ENCODE measurements around the gene NBPF1. TPM values are rescaled to one million over a fixed set of nuclear protein-coding genes. Genes with fewer than 3 reads are reported as not detected.
A peak's percentile ranks its signal among the peaks of the same experiment; 100 is the strongest.
"Not testable (repeated sequence)": the region's sequence is repeated elsewhere in the genome, so short reads cannot be mapped to it uniquely, and the experiment has no call there.

The NBPF1 gene
- polyA plus RNA-seq, 1 experiment: 28.3 TPM

DNA sequence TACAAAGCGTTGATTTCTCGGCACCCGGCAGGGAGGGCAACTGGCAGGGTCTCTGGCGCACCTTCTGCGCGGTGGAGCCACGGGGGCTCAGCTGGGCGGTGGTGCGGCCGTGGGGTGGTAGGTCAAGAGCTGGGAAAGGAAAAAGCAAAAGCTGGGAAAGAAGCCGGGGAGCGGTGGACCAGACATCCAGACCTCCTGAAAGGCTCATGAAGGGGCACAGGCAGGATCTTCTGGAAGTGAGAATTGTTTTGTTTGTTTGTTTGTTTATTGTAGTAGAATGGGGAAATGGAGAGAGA, 92.1 kb downstream of the NBPF1 start:
- ChIA-PET CTCF (no interaction called here), POLR2A (no interaction called here)
- no peaks in the 10 kb centered on the region for H3K36me3 ChIP-seq (ENCODE audit: control insufficient read depth, insufficient read depth, low read length)
- no peak for DNase-seq (ENCODE audit: low read depth)
- peaks cover 5% of the 10 kb centered on the region for H3K27me3 ChIP-seq (ENCODE audit: control insufficient read depth, insufficient read depth, low read length)
- TF ChIP-seq, protein P1, sequence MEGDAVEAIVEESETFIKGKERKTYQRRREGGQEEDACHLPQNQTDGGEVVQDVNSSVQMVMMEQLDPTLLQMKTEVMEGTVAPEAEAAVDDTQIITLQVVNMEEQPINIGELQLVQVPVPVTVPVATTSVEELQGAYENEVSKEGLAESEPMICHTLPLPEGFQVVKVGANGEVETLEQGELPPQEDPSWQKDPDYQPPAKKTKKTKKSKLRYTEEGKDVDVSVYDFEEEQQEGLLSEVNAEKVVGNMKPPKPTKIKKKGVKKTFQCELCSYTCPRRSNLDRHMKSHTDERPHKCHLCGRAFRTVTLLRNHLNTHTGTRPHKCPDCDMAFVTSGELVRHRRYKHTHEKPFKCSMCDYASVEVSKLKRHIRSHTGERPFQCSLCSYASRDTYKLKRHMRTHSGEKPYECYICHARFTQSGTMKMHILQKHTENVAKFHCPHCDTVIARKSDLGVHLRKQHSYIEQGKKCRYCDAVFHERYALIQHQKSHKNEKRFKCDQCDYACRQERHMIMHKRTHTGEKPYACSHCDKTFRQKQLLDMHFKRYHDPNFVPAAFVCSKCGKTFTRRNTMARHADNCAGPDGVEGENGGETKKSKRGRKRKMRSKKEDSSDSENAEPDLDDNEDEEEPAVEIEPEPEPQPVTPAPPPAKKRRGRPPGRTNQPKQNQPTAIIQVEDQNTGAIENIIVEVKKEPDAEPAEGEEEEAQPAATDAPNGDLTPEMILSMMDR (IDR thresholded peaks at IDR 0.05; ENCODE audit: insufficient read depth, low read depth, low read length): no peak
- H3K4me3 ChIP-seq (ENCODE audit: low read depth, low read length): no peak overlapping the region

DNA sequence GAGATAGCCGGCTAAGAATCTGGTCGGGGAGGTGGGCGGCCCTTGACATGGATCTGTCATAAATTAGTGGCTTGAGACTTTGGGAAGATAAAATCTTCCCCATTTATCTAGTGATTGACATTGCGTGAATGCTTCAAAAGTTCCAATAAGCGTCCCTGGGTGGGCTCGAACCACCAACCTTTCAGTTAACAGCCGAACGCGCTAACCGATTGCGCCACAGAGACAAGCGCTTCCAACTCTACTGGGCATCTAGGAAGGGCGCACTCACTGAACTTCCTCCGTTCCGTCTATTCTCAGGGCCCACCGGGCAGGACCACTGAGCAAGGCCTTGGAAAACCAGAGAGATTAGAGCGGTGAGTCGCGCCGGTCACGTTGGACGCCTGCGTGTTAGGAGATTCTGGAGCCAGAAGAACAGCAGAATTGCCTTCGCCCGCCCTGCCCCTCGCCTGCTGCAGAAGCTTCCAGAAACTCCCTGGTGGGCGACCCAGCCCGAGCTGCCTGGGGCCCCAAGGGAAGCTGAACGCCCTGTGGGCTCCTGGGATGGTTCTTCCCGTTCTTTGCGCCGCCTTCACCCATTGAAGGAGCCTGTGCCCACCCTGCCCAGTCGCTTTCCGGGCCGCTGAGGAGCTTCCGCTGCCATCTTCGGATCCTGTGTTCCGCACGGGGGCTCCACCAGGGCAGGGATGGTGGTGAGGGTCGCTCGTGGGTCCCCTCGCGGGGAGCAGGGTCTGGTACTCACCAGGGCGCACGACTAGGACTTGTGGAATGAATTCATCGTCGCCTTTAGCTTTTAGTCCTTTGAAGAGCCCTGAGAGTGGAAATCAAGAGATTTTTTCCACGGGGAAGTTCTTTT, 92.7 kb downstream of the NBPF1 start:
- CTCF ChIA-PET; POLR2A ChIA-PET; H3K36me3 ChIP-seq (ENCODE audit: control insufficient read depth, insufficient read depth, low read length); DNase-seq (ENCODE audit: low read depth); H3K27me3 ChIP-seq (ENCODE audit: control insufficient read depth, insufficient read depth, low read length); H3K4me3 ChIP-seq (ENCODE audit: low read depth, low read length): not testable (repeated sequence)

- H3K4me3 ChIP-seq (ENCODE audit: low read depth, low read length); H3K27me3 ChIP-seq (ENCODE audit: control insufficient read depth, insufficient read depth, low read length); DNase-seq (ENCODE audit: low read depth); POLR2A ChIA-PET; CTCF ChIA-PET; H3K36me3 ChIP-seq (ENCODE audit: control insufficient read depth, insufficient read depth, low read length): not testable (repeated sequence)
These were observed 94.0 kb downstream of the NBPF1 start for GRCh38 chr1:16519255-16519951.

GRCh38 chr1:16518913-16519254, 94.5 kb downstream of the NBPF1 start:
- DNase-seq (ENCODE audit: low read depth); CTCF ChIA-PET; H3K36me3 ChIP-seq (ENCODE audit: control insufficient read depth, insufficient read depth, low read length); H3K27me3 ChIP-seq (ENCODE audit: control insufficient read depth, insufficient read depth, low read length); POLR2A ChIA-PET; H3K4me3 ChIP-seq (ENCODE audit: low read depth, low read length): not testable (repeated sequence)

GRCh38 chr1:16516694-16517410, 96.5 kb downstream of the NBPF1 start:
- H3K4me3 ChIP-seq (ENCODE audit: low read depth, low read length); POLR2A ChIA-PET; H3K27me3 ChIP-seq (ENCODE audit: control insufficient read depth, insufficient read depth, low read length); H3K36me3 ChIP-seq (ENCODE audit: control insufficient read depth, insufficient read depth, low read length); DNase-seq (ENCODE audit: low read depth): not testable (repeated sequence)
- CTCF ChIA-PET: interaction anchor here (0.7 kb wide), 1 partner anchor 95 kb away, joined by 3 read pairs; no protein-coding TSS in a partner anchor

GRCh38 chr1:16514107-16515055, 99.0 kb downstream of the NBPF1 start, which contains the start of gene RNU1-1:
Gene RNU1-1, minus strand, starts transcription at chr1:16514285.
- peak; percentile 42 for DNase-seq (ENCODE audit: low read depth)
- POLR2A ChIA-PET: interaction anchor here (0.7 kb wide), 2 partner anchors 116 to 391 kb away, joined by 3 to 4 read pairs; no protein-coding TSS in a partner anchor
- H3K36me3 ChIP-seq (ENCODE audit: control insufficient read depth, insufficient read depth, low read length); CTCF ChIA-PET; H3K27me3 ChIP-seq (ENCODE audit: control insufficient read depth, insufficient read depth, low read length): not testable (repeated sequence)
- peak within 1 kb of the TSS; percentile 28 for H3K4me3 ChIP-seq (ENCODE audit: low read depth, low read length)

GRCh38 chr1:16513412-16514106, 99.8 kb downstream of the NBPF1 start:
- H3K27me3 ChIP-seq (ENCODE audit: control insufficient read depth, insufficient read depth, low read length); CTCF ChIA-PET; H3K4me3 ChIP-seq (ENCODE audit: low read depth, low read length); H3K36me3 ChIP-seq (ENCODE audit: control insufficient read depth, insufficient read depth, low read length): not testable (repeated sequence)
- peak; percentile 90 for DNase-seq (ENCODE audit: low read depth)
- POLR2A ChIA-PET: interaction anchor here (0.7 kb wide), 2 partner anchors 117 to 392 kb away, joined by 3 to 4 read pairs; no protein-coding TSS in a partner anchor

DNA sequence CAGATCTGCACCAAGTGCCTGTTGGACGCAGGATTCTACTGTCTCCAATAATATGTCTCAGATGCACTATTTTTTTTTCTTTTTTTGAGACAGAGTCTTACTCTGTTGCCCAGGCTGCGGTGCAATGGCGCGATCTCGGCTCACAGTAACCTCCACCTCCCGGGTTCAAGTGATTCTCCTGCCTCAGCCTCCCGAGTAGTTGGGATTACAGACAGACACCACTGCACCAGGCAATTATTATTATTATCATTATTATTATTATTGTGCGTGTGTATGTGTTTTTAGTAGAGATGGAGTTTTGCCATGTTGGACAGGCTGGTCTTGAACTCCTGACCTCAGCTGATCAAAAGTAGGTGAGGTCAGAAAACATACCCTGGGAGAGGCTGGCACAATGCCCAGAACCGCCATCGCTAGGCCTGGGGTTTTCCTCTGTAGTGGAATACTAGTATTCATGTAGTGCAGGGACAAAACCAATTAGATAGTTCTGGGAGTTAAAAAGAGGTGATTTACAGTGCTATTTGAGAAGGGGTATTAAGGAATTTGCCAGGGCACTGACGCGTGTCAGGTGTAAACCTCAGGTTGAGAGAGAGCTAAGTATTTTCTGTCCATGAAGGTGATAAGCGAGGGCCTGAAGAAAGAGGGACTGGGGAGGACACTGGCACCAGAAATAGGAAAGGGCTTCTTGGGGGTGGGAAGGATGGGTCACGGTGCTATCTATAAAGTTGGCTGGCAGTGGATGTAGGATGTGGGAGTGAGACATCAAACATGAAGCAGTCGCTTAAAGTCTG, 100.5 kb downstream of the NBPF1 start:
- H3K27me3 ChIP-seq (ENCODE audit: control insufficient read depth, insufficient read depth, low read length); DNase-seq (ENCODE audit: low read depth); H3K36me3 ChIP-seq (ENCODE audit: control insufficient read depth, insufficient read depth, low read length); CTCF ChIA-PET; H3K4me3 ChIP-seq (ENCODE audit: low read depth, low read length): not testable (repeated sequence)
- POLR2A ChIA-PET: interaction anchor here (0.7 kb wide), 1 partner anchor 13 kb away, joined by 4 read pairs; no protein-coding TSS in a partner anchor

All from BJ (cell line).